B cell (primary cell): ENCODE data around the gene MAS1L. TPM values are rescaled to one million over a fixed set of nuclear protein-coding genes. Genes with fewer than 3 reads are reported as not detected.

ENCODE experiments used
- ATAC-seq: fragments of 200-7000 bp; cut with Tn5 transposase; one replicate; pipeline ENCODE4 v1.10.0; 2021; ENCODE audit warnings: low read depth, mild to moderate bottlenecking, moderate number of reproducible peaks, moderate library complexity
- CTCF ChIA-PET: fragments of 350-600 bp; sonication (Branson Sonifier 250); formaldehyde crosslinking; loops from one replicate; lab custom pipeline; 2021; ENCODE audit warnings: antibody characterized with exemption, inconsistent platforms; lab: Charles Lee
- POLR2A ChIA-PET: fragments of 350-600 bp; sonication (Branson Sonifier 250); formaldehyde crosslinking; loops from one replicate; lab custom pipeline; 2021; ENCODE audit warnings: antibody characterized with exemption; lab: Charles Lee
- DNase-seq: peaks from one replicate; pipeline ENCODE4 v3.0.0; 2013
- H2AFZ ChIP-seq: 2 replicates; pipeline ENCODE4 v1.6.1; 2012; ENCODE audit warnings: mild to moderate bottlenecking, low read depth, low read length; ENCODE audit not compliant: insufficient read depth, poor library complexity, severe bottlenecking
- H3K27ac ChIP-seq, 2 donors: 1 replicate in 1 of 2; 2 replicates in 1 of 2; pipeline ENCODE4 v1.5.1; 2012 to 2013; ENCODE audit warnings: low read length in 2 of 2, mild to moderate bottlenecking in 2 of 2, moderate library complexity in 1 of 2
- H3K27me3 ChIP-seq, 4 experiments: fragments of 200-600 bp in 1 of 4; sonication (generic) in 1 of 4; replicated peaks in 1 of 4; 1 replicate in 2 of 4; 2 replicates in 2 of 4; pipeline versions ENCODE4 v1.6.1 to v1.7.0; 2013 to 2016; ENCODE audit warnings: low read length in 3 of 4, mild to moderate bottlenecking in 2 of 4, mixed read lengths in 1 of 4, moderate library complexity in 1 of 4; ENCODE audit not compliant: insufficient read depth in 4 of 4, control insufficient read depth in 3 of 4; ENCODE audit errors: control extremely low read depth in 1 of 4
- H3K36me3 ChIP-seq, 2 experiments: replicated peaks in 1 of 2; 1 replicate in 1 of 2; 2 replicates in 1 of 2; pipeline versions ENCODE4 v1.6.1 to v1.7.1; 2013; ENCODE audit warnings: low read length in 1 of 2; ENCODE audit not compliant: insufficient read depth in 2 of 2, control insufficient read depth in 1 of 2; ENCODE audit errors: control extremely low read depth in 1 of 2, extremely low read depth in 1 of 2
- H3K4me1 ChIP-seq, 2 donors: fragments of 200-600 bp in 1 of 2; sonication (generic) in 1 of 2; 1 replicate in 1 of 2; 2 replicates in 1 of 2; pipeline versions ENCODE4 v1.5.1 to v1.6.1; 2013 to 2017; ENCODE audit warnings: low read length in 2 of 2; ENCODE audit not compliant: control insufficient read depth in 2 of 2, insufficient read depth in 2 of 2
- H3K4me2 ChIP-seq: replicated peaks from 2 replicates; pipeline ENCODE3; 2012; ENCODE audit warnings: mild to moderate bottlenecking, low read depth, low read length; ENCODE audit not compliant: poor library complexity, severe bottlenecking
- H3K4me3 ChIP-seq, 5 experiments: fragments of 200-600 bp in 1 of 5; sonication (generic) in 1 of 5; 1 replicate in 3 of 5; 2 replicates in 2 of 5; pipeline versions ENCODE4 v1.5.1 to v1.7.0; 2011 to 2016; ENCODE audit warnings: low read length in 4 of 5, mild to moderate bottlenecking in 4 of 5, low read depth in 2 of 5, control low read depth in 1 of 5, moderate library complexity in 1 of 5; ENCODE audit not compliant: insufficient read depth in 1 of 5; ENCODE audit errors: control extremely low read depth in 1 of 5, extremely low read depth in 1 of 5
- H3K79me2 ChIP-seq: fragments of 200-600 bp; sonication (generic); one replicate; pipeline ENCODE4 v1.6.0; 2016; ENCODE audit warnings: low read length; ENCODE audit not compliant: control insufficient read depth, insufficient read depth
- H3K9ac ChIP-seq: fragments of 200-600 bp; sonication (generic); 2 replicates; pipeline ENCODE4 v1.6.1; 2017; ENCODE audit warnings: mild to moderate bottlenecking, low read length, moderate library complexity
- H3K9me3 ChIP-seq, 3 donors: one replicate each; pipeline versions ENCODE4 v1.6.1 to v1.7.1; 2013; ENCODE audit warnings: low read length in 2 of 3; ENCODE audit not compliant: control insufficient read depth in 2 of 3, insufficient read depth in 1 of 3; ENCODE audit errors: control extremely low read depth in 1 of 3
- H4K20me1 ChIP-seq: 2 replicates; pipeline ENCODE4 v1.6.0; 2012; ENCODE audit warnings: mild to moderate bottlenecking, low read length; ENCODE audit not compliant: insufficient read depth, control insufficient read depth, poor library complexity, severe bottlenecking
- H3K27ac Mint-ChIP-seq: one replicate; pipeline ENCODE4 v1.8.0; 2021; ENCODE audit warnings: mixed read lengths
- H3K27me3 Mint-ChIP-seq: one replicate; pipeline ENCODE4 v1.8.0; 2021; ENCODE audit warnings: mixed read lengths
- H3K4me1 Mint-ChIP-seq: one replicate; pipeline ENCODE4 v1.8.0; 2021; ENCODE audit warnings: mixed read lengths
- H3K4me3 Mint-ChIP-seq: one replicate; pipeline ENCODE4 v1.8.0; 2021; ENCODE audit warnings: mixed read lengths
- H3K9me3 Mint-ChIP-seq: one replicate; pipeline ENCODE4 v1.8.0; 2022; ENCODE audit warnings: mixed read lengths; ENCODE audit not compliant: insufficient read depth
- CTCF ChIP-seq: fragments of 200-600 bp; IDR thresholded peaks from one replicate; pipeline ENCODE4 v1.8.0; 2022; ENCODE audit warnings: antibody characterized with exemption, mild to moderate bottlenecking
- EZH2 ChIP-seq: IDR thresholded peaks from 2 replicates; pipeline ENCODE4 v1.6.1; 2012; ENCODE audit warnings: borderline replicate concordance, low read depth, mild to moderate bottlenecking, moderate library complexity, low read length; ENCODE audit not compliant: insufficient read depth, poor library complexity, severe bottlenecking
- WGBS: methylation state at CpG from one replicate; pipeline ENCODE4 v1.1.5; 2013; ENCODE audit warnings: missing lambda C conversion rate; ENCODE audit not compliant: insufficient coverage; 5-methylcytosine and 5-hydroxymethylcytosine counted together
- intact Hi-C: fragments of 100-400 bp; cut with micrococcal nuclease; formaldehyde crosslinking; loops from one replicate; pipeline ENCODE4 v1.10.0; 2022
- polyA plus RNA-seq: library from polyadenylated mRNA; depleted of rRNA; stranded (reverse); fragments of >200 nt; gene quantifications from 2 replicates; pipeline ENCODE4 v1.2.3, GENCODE V29; 2012
- total RNA-seq, 2 donors: library from RNA; stranded (reverse); fragments of 120-200 nt in 1 of 2; gene quantifications; 1 replicate in 1 of 2; 2 replicates in 1 of 2; pipeline versions ENCODE4 v1.2.3 to v1.2.4, GENCODE V29; 2013 to 2022

Gene MAS1L
- total and polyA plus RNA-seq, 2 donors (not counting 1 experiment from before 2014, with no cell fraction given), result not detected

DNA sequence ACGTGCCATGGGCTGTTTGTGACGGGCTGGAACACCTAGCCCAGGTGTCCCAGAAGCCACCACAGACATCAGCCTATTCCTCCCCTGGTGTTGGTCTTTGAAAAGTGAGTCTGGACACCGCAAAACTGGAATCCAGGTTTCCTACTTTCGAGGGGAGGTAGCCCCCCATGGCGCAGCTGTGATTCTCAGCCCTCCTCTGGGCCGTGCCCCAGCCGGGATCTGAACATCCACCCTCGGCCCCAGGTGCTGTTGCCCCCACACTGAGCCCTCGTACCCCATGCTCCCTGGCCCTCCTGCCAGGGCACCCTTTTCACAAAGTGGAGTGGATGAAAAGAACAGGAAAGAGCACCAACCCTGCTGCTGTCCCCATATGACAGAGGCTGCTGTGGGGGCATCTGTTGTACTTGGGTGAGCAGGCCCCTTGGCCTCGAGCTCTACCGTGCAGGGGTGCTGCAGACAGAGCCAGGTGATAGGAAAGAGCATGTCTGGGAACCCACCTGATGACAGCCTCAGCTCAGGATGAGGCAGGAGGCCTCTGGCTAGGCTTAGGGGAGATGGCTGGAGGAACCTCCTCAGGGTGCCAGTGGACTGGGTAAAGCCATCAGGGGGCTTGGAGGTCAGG is 18.8 kb upstream of the MAS1L start:
- Histone ChIP-seq H3K36me3 (no peaks in the 10 kb centered on the region), H4K20me1 (no peaks in the 10 kb centered on the region), H3K4me1 (no peaks in the 10 kb centered on the region), H3K4me3 (no peak overlapping the region), H3K9me3 (no peaks in the 10 kb centered on the region), H3K9ac (no peak overlapping the region), H3K27me3 (peaks cover 0 to 7% (median 1%) of the 10 kb centered on the region in 4 experiments), H3K27ac (no peak overlapping the region), H3K4me2 (no peak overlapping the region), H3K79me2 (no peaks in the 10 kb centered on the region), H2AFZ (no peak overlapping the region)
- WGBS, result 80% methylated on average over 9 of the region's 11 CpGs
- no peaks in the 10 kb centered on the region for H3K4me1 Mint-ChIP-seq
- DNase-seq (no peak), ATAC-seq (no peak)
- peaks cover 12% of the 10 kb centered on the region for H3K27me3 Mint-ChIP-seq
- intact Hi-C loops, result no loop called here
- TF ChIP-seq CTCF (no peak), EZH2 (no peak)
- H3K9me3 Mint-ChIP-seq, result no peaks in the 10 kb centered on the region
- ChIA-PET CTCF (no interaction called here), POLR2A (no interaction called here)
- H3K4me3 Mint-ChIP-seq, result no peak overlapping the region
- H3K27ac Mint-ChIP-seq, result no peak overlapping the region

- Mint-ChIP-seq H3K27me3 (peaks cover 15% of the 10 kb centered on the region), H3K4me1 (no peaks in the 10 kb centered on the region), H3K9me3 (no peaks in the 10 kb centered on the region), H3K4me3 (no peak overlapping the region), H3K27ac (no peak overlapping the region)
- ATAC-seq (no peak), DNase-seq (no peak)
- no peak overlapping the region for H3K4me2 ChIP-seq
- no peaks in the 10 kb centered on the region for H3K9me3 ChIP-seq
- no peak overlapping the region for H2AFZ ChIP-seq
- ChIA-PET CTCF (no interaction called here), POLR2A (no interaction called here)
- TF ChIP-seq CTCF (no peak), EZH2 (no peak)
- H3K36me3 ChIP-seq, result no peaks in the 10 kb centered on the region
- intact Hi-C loops, result no loop called here
- 89% methylated on average over 3 of the region's 3 CpGs for WGBS
- H3K27me3 ChIP-seq, result peaks cover 0 to 7% (median 1%) of the 10 kb centered on the region in 4 experiments
- H3K4me3 ChIP-seq, result no peak overlapping the region
- H3K4me1 ChIP-seq, result no peaks in the 10 kb centered on the region
- no peak overlapping the region for H3K9ac ChIP-seq
- H4K20me1 ChIP-seq, result no peaks in the 10 kb centered on the region
- no peaks in the 10 kb centered on the region for H3K79me2 ChIP-seq
- H3K27ac ChIP-seq, result no peak overlapping the region
Observed at GRCh38 chr6:29505808-29506207, 18.1 kb upstream of the MAS1L start.
